IPS-NIHi7 (cell line): ENCODE measurements around the gene PIK3CB.
"Not testable (repeated sequence)": the region's sequence is repeated elsewhere in the genome, so short reads cannot be mapped to it uniquely, and the experiment has no call there.

ENCODE experiments used
- DNase-seq: peaks from one replicate; pipeline ENCODE4 v3.0.0; 2012; ENCODE audit warnings: mixed read lengths; ENCODE audit errors: extremely low spot score

PIK3CB gene

DNA sequence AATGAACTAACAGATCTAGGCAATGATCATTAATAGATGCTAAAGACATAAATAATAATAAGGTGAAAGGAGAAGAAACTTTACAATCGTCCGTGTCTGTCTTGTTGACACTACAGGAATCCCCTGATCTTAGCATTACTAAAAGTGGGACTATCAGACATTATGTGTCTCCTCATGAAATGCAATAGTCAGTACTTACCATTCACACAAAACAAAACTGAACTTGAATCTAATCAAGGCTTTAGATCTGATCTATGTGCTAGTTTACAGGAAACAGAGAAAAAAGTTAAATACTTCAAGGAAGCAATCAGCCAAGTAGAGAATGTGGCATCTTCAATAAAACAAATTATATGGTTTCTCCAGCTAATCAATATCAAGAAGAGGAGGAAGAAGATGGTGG is 73.7 kb downstream of the PIK3CB start:
- no peak for DNase-seq

- DNase-seq = no peak
These were observed 86.5 kb downstream of the PIK3CB start for GRCh38 chr3:138748190-138748589.

DNA sequence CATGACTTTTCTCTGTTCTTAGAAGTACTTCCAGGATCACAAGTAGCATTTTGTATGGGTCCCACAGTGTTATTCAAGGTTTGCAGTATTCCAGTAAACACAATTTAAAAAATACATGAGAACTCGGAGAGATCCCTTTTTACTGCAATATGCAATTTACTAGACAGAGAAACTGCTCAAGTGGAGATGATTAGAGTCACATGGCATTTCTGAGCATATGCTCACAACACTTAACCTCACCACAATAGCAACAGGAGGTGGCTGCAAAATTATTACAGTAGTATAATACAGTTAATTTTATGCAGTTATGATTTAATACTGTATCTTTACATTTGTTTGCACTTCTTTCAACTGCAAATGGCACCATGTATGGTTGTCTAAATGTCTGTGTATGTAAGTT is 87.5 kb downstream of the PIK3CB start:
- no peak for DNase-seq

DNA sequence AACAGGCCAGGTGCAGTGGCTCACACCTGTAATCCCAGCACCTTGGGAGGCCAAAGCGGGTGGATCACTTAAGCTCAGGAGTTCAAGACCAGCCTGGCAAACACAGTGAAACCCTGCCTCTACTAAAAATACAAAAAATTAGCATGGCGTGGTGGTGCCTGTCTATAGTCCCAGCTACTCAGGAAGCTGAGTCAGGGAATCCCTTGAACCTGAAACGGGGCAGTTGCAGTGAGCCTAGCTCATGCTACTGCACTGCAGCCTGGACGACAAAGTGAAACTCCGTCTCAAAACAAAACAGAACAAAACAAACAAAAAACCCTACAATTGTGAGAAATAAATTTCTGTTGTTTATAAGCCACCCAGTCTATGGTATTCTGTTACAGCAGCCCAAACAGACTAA is 94.7 kb downstream of the PIK3CB start:
- no peak for DNase-seq

- DNase-seq = no peak
These were observed 102.3 kb downstream of the PIK3CB start for GRCh38 chr3:138732456-138732855.

GRCh38 chr3:138726946-138727730 is 107.6 kb downstream of the PIK3CB start:
- DNase-seq = no peak

DNA sequence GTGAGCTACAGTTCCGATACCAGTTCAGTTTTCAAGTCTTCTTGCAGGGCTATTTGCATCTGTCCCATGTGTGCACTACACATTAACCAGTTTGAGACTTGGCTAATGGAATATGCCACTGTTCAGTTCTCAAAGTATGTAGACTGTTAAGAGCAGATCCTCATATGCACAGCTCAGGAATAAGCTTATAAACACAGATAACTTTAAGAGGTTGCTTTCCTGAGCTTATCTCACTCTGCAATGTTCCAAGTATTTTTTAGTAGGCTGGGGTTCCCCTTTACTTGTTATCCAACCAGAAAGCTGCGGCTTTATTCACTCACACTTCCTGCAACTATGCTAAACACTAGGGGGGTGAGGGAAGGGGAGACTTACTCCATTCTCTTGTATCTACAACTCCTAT is 108.7 kb downstream of the PIK3CB start:
- not testable (repeated sequence) for DNase-seq

- no peak for DNase-seq
These were observed 109.6 kb downstream of the PIK3CB start for GRCh38 chr3:138725116-138725515.

DNA sequence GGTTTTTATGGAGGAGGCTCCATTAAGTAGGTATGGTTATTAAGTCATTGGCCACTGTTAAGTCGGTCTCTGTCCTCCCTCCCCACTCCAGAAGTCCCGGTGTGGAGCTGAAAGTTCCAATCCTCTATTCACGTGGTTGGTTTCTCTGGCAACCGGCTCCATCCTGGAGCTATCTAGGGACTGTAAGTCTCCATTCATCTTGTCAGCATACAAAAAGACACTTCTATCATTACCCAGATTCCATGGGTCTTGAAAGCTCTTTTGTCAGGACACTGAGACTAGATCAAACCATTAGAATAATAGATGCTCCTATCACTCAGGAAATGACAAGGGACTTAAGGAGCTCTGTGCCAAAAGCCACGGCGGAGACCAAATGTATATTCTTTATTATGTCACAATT is 110.3 kb downstream of the PIK3CB start:
- DNase-seq = no peak

GRCh38 chr3:138718849-138719248 is 115.9 kb downstream of the PIK3CB start:
- DNase-seq = no peak

DNA sequence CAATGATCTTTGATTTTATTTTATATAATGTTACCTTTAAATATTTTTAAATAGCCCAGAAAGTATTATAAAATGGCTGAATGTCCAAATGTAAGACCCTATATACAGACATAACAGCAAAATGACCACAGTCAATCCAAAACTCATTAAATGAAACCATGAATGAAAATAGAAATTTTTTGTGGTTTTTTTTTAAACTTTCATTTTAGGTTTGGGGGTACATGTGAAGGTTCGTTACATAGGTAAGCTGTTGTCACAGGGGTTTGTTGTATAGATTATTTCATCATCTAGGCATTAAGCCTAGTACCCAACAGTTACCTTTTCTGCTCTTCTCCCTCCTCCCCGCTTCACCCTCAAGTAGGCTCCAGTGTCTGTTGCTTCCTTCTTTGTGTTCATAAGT is 117.4 kb downstream of the PIK3CB start:
- DNase-seq = no peak

DNA sequence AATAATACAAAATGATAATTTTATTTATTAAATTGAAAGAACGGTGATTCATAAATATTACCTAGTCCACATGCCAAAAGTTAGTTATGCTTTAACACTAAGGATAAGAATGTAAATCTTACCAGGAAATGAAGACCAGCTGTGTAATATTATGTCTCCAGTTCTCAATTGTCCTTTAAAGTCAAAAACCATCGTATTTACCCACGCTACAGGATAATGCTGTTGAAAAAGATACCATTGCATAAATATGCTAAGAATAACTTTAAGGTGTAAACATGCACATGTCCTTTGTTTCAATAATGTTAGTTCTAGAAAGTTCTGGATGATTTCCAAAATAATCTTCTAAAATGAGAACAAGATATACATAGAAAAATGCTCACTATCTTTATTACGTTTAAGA is 122.6 kb downstream of the PIK3CB start:
- no peak for DNase-seq

DNA sequence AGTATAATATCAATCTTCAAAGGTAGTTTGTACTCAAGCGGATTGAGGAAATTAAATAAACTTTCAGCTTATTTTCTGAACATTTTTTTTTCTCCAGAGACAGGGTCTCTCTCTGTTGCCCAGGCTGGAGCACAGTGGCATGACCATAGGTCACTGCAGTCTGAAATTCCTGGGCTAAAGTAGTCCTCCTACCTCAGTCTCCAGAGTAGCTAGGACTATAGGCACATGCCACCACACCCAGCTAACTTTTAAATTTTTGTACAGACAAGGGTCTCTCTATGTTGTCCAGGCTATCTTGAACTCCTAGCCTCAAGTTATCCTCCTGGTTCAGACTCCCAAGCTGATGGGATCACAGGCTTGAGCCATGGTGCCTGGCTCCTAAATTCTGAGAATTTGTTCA is 129.1 kb downstream of the PIK3CB start:
- no peak for DNase-seq

DNA sequence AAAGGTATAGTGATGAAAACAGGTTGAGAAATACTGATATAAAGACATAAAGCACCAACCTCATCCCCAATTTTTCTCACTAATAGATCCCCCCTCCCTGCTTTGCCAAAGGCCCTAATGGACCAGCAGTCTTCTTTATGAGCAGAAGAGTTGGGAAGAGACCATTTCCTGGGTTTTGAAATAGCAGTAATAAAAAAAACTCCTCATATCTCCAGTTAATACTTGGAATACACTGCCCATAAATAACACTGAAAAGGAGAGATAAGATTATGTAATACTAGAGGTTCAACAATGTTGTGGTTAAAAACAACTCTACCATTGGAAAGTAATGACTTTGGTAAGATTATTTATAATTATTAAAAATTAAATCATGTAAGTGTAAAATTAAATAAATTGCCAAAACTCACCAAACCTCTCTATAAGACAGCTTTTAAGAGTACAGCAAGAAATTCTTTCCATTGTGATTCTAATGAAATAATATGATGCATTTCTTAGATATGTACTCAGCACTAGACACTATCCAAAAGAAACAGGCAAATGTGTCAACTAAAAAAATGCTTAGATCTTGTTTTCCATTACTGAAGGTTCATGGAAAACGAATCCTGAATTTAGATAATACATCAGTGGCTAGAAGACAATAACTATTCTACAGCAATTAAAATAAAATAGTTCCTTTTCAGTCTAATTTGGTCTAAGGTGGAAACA is 137.9 kb downstream of the PIK3CB start:
- DNase-seq = no peak

DNA sequence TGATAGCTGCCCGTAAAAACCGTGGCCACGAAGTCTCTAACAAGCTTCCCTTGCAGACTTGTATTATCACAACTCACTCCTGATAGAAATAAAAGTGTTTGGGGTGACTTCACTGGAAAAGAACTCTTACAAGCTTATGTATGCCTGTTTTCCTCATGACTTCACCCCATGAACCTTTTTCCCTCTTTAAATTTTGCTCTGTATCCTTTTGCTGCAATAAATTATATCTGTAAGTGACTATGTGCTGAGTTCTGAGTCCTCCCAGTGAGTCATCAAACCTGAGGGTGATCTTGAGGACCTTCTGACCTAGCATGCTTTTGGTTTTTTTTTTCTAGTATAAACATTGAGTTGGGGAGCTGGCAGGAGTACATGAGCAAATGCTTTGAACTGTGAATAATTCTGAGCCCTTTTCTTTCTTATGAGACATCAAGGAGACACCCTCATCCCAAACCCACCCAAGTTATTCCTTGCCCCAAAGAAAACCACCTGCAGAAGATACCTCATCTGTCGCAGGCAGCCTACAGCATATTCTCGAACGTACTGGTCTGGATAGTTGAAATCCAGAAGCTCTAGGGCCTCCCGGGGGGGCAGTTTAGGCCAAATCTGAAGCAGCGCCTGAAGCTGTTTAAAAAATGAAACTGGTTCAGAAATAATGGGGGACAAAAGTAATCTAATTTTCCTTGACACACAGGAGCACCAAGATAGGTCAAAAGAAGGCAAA is 140.3 kb downstream of the PIK3CB start:
- no peak for DNase-seq

- DNase-seq = no peak
These were observed 142.6 kb downstream of the PIK3CB start for GRCh38 chr3:138692152-138692551.

DNA sequence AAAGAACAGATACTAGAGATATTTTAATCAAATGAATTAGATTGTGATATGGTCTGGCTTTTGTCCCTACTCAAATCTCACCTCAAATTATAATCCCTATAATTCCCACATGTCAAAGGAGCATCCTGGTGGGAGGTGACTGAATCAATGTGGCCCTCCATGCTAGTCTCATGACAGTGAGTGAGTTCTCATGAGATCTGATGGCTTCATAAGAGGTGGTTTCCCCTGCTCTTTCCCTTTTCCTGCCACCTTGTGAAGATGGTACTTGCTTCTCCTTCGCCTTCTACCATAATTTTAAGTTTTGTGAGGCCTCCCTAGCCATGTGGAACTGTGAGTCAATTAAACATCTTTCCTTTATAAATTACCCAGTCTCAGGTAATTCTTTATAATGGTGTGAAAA is 143.4 kb downstream of the PIK3CB start:
- no peak for DNase-seq

DNA sequence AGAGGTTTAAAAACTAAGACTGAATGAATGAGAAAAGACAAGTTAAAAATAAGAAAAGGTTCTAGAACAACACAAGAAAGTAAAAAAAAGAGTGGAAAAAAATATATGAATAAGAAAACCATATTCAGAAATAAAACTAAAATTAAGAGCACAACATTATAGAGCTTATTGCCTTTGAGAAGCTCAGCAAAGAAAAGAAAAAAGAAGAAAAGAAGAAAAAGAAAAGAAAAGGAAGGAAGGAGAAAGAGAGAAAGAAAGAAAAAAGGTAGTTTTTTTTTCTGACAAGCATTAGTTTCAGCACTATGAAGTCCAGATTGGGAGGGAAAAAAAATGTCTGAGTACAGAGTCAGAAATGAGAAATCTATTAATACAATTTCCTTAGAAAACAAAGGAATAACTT is 144.7 kb downstream of the PIK3CB start:
- DNase-seq = no peak

DNA sequence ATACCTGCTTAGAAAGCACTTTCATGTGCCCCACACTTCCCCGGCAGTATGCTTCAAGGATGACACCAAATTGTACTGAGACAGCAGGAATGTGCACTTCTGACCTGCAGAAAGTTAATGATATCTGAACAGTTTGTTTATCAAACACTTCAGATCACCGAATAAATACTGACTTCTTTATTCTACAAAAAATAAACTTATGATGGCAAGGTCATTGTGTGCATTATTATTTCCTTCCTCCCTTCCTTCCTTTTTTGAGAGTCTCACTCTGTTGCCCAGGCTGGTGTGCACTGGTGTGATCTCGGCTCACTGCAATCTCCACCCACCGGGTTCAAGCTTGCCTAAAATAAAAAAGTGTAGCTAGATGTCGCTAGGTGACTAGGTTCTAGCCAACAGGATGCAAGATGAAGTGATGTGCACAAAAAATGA is 145.8 kb downstream of the PIK3CB start:
- DNase-seq = no peak

DNA sequence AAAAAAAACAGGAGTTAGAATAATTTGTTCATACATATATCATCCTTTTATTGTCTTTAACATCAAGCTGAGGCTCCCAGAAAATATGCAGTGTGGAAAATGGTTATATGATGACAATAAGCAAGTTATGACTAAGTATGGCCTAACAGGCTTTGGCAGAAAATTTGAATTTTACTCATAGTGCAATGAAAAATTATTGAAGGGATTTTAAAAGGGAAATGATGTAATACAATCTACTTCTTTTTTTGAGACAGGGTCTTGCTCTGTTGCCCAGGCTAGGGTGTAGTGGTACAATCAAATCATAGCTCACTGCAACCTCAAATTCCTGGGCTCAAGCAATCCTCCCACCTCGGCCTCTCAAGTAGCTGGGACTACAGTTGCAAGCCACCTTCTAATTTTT is 147.5 kb downstream of the PIK3CB start:
- DNase-seq = no peak

GRCh38 chr3:138686771-138687221 is 147.9 kb downstream of the PIK3CB start:
- no peak for DNase-seq

DNA sequence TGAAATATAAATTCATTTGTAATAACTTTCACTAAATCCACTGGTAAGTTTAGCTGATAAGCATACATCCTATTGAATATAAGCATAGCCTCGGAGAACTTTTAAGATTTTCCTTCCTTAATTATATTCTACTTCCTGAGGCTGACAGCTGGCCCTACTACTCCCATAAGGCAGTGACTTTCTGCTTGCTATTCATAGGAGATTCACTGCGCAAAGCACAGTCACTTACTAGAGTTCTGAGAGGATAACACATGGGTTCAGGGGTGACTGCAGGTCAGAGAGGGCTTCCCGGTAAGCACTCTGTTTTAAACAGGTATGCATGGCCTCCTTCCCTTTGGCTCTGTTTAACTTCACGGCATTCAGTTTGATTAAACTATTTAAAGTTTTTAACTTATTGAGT is 150.3 kb downstream of the PIK3CB start:
- DNase-seq = no peak

GRCh38 chr3:138682648-138683047 is 152.1 kb downstream of the PIK3CB start:
- DNase-seq = no peak
